ENCODE results near the gene RDH14. TPM values are rescaled to one million over a fixed set of nuclear protein-coding genes. Genes with fewer than 3 reads are reported as not detected.

The RDH14 gene
- total and polyA plus RNA-seq, 10 of the 15 experiments (the other 5 are each of a cell fraction or from before 2014, with no cell fraction given): 15.5 to 33.4 (median 22.8) TPM

DNA sequence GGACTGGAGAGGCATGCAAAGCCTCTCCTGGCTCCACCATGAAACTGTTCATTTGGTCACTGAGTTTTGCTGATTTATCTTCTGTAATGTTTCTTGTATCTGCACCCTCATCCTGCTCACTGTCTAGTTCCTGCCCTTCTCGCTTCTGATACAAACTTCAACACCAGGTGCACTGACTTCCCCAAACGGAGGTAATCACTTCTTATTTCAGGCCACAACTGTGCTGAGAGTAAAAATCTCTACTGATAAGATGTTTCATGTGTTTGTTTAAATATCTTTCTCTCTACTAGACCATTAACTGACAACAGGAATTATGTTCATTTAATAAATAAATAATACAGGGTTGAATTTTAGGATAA, 39.8 kb upstream of the RDH14 start:
- no peak for ATAC-seq
- BruUV-seq (replicated peaks): no TSS peak
- Histone ChIP-seq H4K20me1 (ENCODE audit: control insufficient read depth, insufficient read depth) (no peaks in the 10 kb centered on the region), H3K79me2 (ENCODE audit: control insufficient read depth, insufficient read depth, low read length) (no peaks in the 10 kb centered on the region), H3K4me1 (ENCODE audit: control insufficient read depth, insufficient read depth, low read length) (no peaks in the 10 kb centered on the region), H3K4me2 (ENCODE audit: control insufficient read depth, insufficient read depth) (no peak overlapping the region), H3K27me3 (replicated peaks in 1 of 2; ENCODE audit: control insufficient read depth in 2 of 2, insufficient read depth in 2 of 2, low read length in 1 of 2) (no peaks in the 10 kb centered on the region), H2AFZ (ENCODE audit: control insufficient read depth, low read depth, low read length) (no peak overlapping the region), H3K9ac (ENCODE audit: control insufficient read depth, insufficient read depth, low read length) (no peak overlapping the region), H3K36me3 (ENCODE audit: control insufficient read depth in 2 of 2, insufficient read depth in 2 of 2, low read length in 1 of 2) (no peaks in the 10 kb centered on the region), H3K27ac (ENCODE audit: control insufficient read depth, insufficient read depth) (no peak overlapping the region), H3K4me3 (no peak overlapping the region), H3K9me3 (replicated peaks; ENCODE audit: control insufficient read depth, insufficient read depth, low read length) (no peaks in the 10 kb centered on the region)
- in situ Hi-C loops (cut with MboI) (no loop called here), intact Hi-C loops (cut with micrococcal nuclease; ENCODE audit: unreplicated experiment) (no loop called here)
- WGBS (ENCODE audit: insufficient coverage, insufficient replicate concordance, low lambda C conversion rate, missing lambda C conversion rate): 25% methylated on average over 2 of the region's 2 CpGs
- ChIA-PET CTCF (no interaction called here), SMC1A (ENCODE audit: uncharacterized antibody, unreplicated experiment) (no interaction called here), RAD21 (ENCODE audit: unreplicated experiment) (no interaction called here), POLR2A (no interaction called here)
- no peak for DNase-seq (ENCODE audit: low read depth, low spot score)
- FAIRE-seq: no peak
- TF ChIP-seq FOS (IDR thresholded peaks at IDR 0.05; ENCODE audit: borderline replicate concordance, extremely low read depth, insufficient read length) (no peak), CHD2 (IDR thresholded peaks at IDR 0.05; ENCODE audit: borderline replicate concordance, low read depth, low read length) (no peak), NFYB (IDR thresholded peaks at IDR 0.05; ENCODE audit: insufficient read depth, low read depth, low read length) (no peak), BRCA1 (IDR thresholded peaks at IDR 0.05; ENCODE audit: low read depth, low read length) (no peak)

DNA sequence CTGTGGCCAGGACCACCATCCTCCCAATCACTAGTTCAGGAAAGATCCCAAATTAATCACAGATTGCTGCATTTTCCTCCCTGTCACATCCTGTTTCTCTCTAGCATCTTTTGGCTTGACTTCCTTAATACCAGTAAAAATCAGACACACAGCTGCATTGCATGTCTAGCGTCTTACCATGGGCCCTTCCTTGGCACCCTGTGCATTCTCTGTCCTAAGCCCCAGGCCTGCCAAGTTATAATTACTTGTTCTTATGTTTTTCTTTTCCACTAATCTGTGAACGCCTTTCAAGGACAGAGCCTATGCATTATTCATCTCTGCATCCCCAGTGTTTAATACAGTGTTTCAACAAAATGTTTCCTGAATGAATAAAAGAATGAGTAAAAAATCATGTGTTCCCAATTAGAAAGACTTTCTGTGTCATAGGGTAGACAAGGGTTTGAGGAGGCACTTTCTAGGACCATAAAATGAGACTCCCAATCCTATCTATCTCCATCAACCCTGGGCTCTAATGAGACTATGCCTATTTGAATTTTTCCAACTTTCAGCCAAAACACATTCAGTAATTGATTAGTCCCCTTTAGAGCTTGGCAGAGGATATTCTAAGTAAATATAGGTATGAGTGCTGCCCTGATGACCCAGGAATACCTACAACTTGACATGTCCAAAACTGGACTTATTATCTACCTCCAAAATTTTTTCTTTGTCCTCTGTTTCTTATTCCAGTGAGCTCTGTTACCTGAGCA, 39.2 kb upstream of the RDH14 start:
- intact Hi-C loops (cut with micrococcal nuclease; ENCODE audit: unreplicated experiment) (no loop called here), in situ Hi-C loops (cut with MboI) (no loop called here)
- ChIA-PET RAD21 (ENCODE audit: unreplicated experiment) (no interaction called here), SMC1A (ENCODE audit: uncharacterized antibody, unreplicated experiment) (no interaction called here), POLR2A (no interaction called here), CTCF (no interaction called here)
- Histone ChIP-seq H3K36me3 (ENCODE audit: control insufficient read depth in 2 of 2, insufficient read depth in 2 of 2, low read length in 1 of 2) (no peaks in the 10 kb centered on the region), H3K27ac (ENCODE audit: control insufficient read depth, insufficient read depth) (no peak overlapping the region), H4K20me1 (ENCODE audit: control insufficient read depth, insufficient read depth) (no peaks in the 10 kb centered on the region), H3K9me3 (replicated peaks; ENCODE audit: control insufficient read depth, insufficient read depth, low read length) (no peaks in the 10 kb centered on the region), H3K27me3 (replicated peaks in 1 of 2; ENCODE audit: control insufficient read depth in 2 of 2, insufficient read depth in 2 of 2, low read length in 1 of 2) (no peaks in the 10 kb centered on the region), H2AFZ (ENCODE audit: control insufficient read depth, low read depth, low read length) (no peak overlapping the region), H3K9ac (ENCODE audit: control insufficient read depth, insufficient read depth, low read length) (no peak overlapping the region), H3K79me2 (ENCODE audit: control insufficient read depth, insufficient read depth, low read length) (no peaks in the 10 kb centered on the region), H3K4me1 (ENCODE audit: control insufficient read depth, insufficient read depth, low read length) (no peaks in the 10 kb centered on the region), H3K4me2 (ENCODE audit: control insufficient read depth, insufficient read depth) (no peak overlapping the region), H3K4me3 (no peak overlapping the region)
- BruUV-seq (replicated peaks): no TSS peak
- WGBS (ENCODE audit: insufficient coverage, insufficient replicate concordance, low lambda C conversion rate, missing lambda C conversion rate): 24% methylated on average over 2 of the region's 2 CpGs
- FAIRE-seq: no peak
- DNase-seq (ENCODE audit: low read depth, low spot score): no peak
- ATAC-seq: no peak
- TF ChIP-seq SIN3A (IDR thresholded peaks at IDR 0.05; ENCODE audit: low read depth, low read length): no peak
- no peak for TF ChIP-seq ETV6 (conservative IDR thresholded peaks at IDR 0.05 in 1 of 2, IDR thresholded peaks at IDR 0.05 in 1 of 2; ENCODE audit: borderline replicate concordance in 1 of 2, low read depth in 1 of 2)
- TF ChIP-seq, protein P1, sequence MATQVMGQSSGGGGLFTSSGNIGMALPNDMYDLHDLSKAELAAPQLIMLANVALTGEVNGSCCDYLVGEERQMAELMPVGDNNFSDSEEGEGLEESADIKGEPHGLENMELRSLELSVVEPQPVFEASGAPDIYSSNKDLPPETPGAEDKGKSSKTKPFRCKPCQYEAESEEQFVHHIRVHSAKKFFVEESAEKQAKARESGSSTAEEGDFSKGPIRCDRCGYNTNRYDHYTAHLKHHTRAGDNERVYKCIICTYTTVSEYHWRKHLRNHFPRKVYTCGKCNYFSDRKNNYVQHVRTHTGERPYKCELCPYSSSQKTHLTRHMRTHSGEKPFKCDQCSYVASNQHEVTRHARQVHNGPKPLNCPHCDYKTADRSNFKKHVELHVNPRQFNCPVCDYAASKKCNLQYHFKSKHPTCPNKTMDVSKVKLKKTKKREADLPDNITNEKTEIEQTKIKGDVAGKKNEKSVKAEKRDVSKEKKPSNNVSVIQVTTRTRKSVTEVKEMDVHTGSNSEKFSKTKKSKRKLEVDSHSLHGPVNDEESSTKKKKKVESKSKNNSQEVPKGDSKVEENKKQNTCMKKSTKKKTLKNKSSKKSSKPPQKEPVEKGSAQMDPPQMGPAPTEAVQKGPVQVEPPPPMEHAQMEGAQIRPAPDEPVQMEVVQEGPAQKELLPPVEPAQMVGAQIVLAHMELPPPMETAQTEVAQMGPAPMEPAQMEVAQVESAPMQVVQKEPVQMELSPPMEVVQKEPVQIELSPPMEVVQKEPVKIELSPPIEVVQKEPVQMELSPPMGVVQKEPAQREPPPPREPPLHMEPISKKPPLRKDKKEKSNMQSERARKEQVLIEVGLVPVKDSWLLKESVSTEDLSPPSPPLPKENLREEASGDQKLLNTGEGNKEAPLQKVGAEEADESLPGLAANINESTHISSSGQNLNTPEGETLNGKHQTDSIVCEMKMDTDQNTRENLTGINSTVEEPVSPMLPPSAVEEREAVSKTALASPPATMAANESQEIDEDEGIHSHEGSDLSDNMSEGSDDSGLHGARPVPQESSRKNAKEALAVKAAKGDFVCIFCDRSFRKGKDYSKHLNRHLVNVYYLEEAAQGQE (IDR thresholded peaks at IDR 0.05; ENCODE audit: low read depth, low read length): no peak
- TF ChIP-seq, protein P2, sequence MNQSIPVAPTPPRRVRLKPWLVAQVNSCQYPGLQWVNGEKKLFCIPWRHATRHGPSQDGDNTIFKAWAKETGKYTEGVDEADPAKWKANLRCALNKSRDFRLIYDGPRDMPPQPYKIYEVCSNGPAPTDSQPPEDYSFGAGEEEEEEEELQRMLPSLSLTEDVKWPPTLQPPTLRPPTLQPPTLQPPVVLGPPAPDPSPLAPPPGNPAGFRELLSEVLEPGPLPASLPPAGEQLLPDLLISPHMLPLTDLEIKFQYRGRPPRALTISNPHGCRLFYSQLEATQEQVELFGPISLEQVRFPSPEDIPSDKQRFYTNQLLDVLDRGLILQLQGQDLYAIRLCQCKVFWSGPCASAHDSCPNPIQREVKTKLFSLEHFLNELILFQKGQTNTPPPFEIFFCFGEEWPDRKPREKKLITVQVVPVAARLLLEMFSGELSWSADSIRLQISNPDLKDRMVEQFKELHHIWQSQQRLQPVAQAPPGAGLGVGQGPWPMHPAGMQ (IDR thresholded peaks at IDR 0.05; ENCODE audit: borderline replicate concordance): no peak
- TF ChIP-seq ZBED1 (IDR thresholded peaks at IDR 0.05; ENCODE audit: borderline replicate concordance): no peak
- TF ChIP-seq MTA3 (IDR thresholded peaks at IDR 0.05; ENCODE audit: borderline replicate concordance, low read length): no peak
- TF ChIP-seq IKZF2 (IDR thresholded peaks at IDR 0.05): no peak
- no peak for TF ChIP-seq CEBPB (IDR thresholded peaks at IDR 0.05; ENCODE audit: borderline replicate concordance in 1 of 2, low read depth in 2 of 2, low read length in 2 of 2)
- TF ChIP-seq BACH1 (IDR thresholded peaks at IDR 0.05; ENCODE audit: borderline replicate concordance): no peak
